A673 (cell line): ENCODE results near the gene AGBL4. TPM values are rescaled to one million over a fixed set of nuclear protein-coding genes. Genes with fewer than 3 reads are reported as not detected.
"Not testable (repeated sequence)": the region's sequence is repeated elsewhere in the genome, so short reads cannot be mapped to it uniquely, and the experiment has no call there.

Experiments used
- BruUV-seq: library from RNA; stranded (reverse); fragments of 400-500 nt; replicated peaks from 2 replicates; lab custom pipeline; 2021; lab: Mats Ljungman, UMichigan
- CTCF ChIA-PET: fragments of 300-600 bp; sonication (Branson Sonifier 250); formaldehyde crosslinking; loops from one replicate; lab custom pipeline; 2022; ENCODE audit warnings: antibody characterized with exemption; lab: Charles Lee
- POLR2A ChIA-PET: fragments of 300-600 bp; sonication (Branson Sonifier 250); formaldehyde crosslinking; loops from one replicate; lab custom pipeline; 2022; ENCODE audit warnings: antibody characterized with exemption; ENCODE audit not compliant: low non-redundant PET; lab: Charles Lee
- DNase-seq: peaks from one replicate; pipeline ENCODE4 v3.0.0-alpha.2; 2015; ENCODE audit warnings: low spot score
- H3K27ac ChIP-seq: fragments of 200-600 bp; sonication (generic); 2 replicates; pipeline ENCODE4 v1.5.1; 2016; ENCODE audit warnings: mixed run types, low read depth, mild to moderate bottlenecking, mixed read lengths, antibody characterized with exemption, low read length; ENCODE audit not compliant: poor library complexity, severe bottlenecking
- H3K27me3 ChIP-seq: fragments of 200-600 bp; sonication (generic); replicated peaks from 2 replicates; pipeline ENCODE4 v1.6.1; 2017; ENCODE audit warnings: mixed run types, low read depth, mild to moderate bottlenecking, mixed read lengths, antibody characterized with exemption, low read length; ENCODE audit not compliant: insufficient read depth, poor library complexity
- H3K36me3 ChIP-seq: fragments of 200-600 bp; sonication (generic); 2 replicates; pipeline ENCODE4 v1.6.1; 2016; ENCODE audit warnings: mixed run types, mild to moderate bottlenecking, mixed read lengths, antibody characterized with exemption, low read length; ENCODE audit not compliant: insufficient read depth, poor library complexity, severe bottlenecking
- H3K4me1 ChIP-seq: fragments of 200-600 bp; sonication (generic); 2 replicates; pipeline ENCODE4 v1.6.1; 2017; ENCODE audit warnings: mixed run types, mild to moderate bottlenecking, mixed read lengths, antibody characterized with exemption, low read length; ENCODE audit not compliant: insufficient read depth, poor library complexity, severe bottlenecking
- H3K4me3 ChIP-seq: fragments of 200-600 bp; sonication (generic); 2 replicates; pipeline ENCODE4 v1.5.1; 2016; ENCODE audit warnings: low read depth, mixed run types, mild to moderate bottlenecking, mixed read lengths, low read length; ENCODE audit not compliant: poor library complexity, severe bottlenecking
- H3K9me3 ChIP-seq: fragments of 200-600 bp; sonication (generic); 2 replicates; pipeline ENCODE4 v1.6.1; 2016; ENCODE audit warnings: mixed run types, low read depth, mild to moderate bottlenecking, mixed read lengths, antibody characterized with exemption, low read length; ENCODE audit not compliant: poor library complexity, severe bottlenecking
- CTCF ChIP-seq: fragments of 300-800, 200-600 bp; sonication (generic); conservative IDR thresholded peaks from 2 replicates; pipeline ENCODE4 v1.5.1; 2017; ENCODE audit warnings: low read depth, mild to moderate bottlenecking, antibody characterized with exemption, low read length, moderate library complexity, mixed read lengths
- EZH2 ChIP-seq: fragments of 200-600 bp; sonication (generic); IDR thresholded peaks from 2 replicates; pipeline ENCODE4 v1.6.1; 2017; ENCODE audit warnings: borderline replicate concordance, low read depth, mild to moderate bottlenecking, mixed read lengths, antibody characterized with exemption, low read length; ENCODE audit not compliant: poor library complexity, severe bottlenecking
- intact Hi-C: fragments of 100-400 bp; cut with micrococcal nuclease; formaldehyde crosslinking; loops from one replicate; pipeline ENCODE4 v1.10.0; 2022; ENCODE audit not compliant: unreplicated experiment
- total RNA-seq: library from RNA; stranded (reverse); gene quantifications from 2 replicates; pipeline ENCODE4 v1.2.3, GENCODE V29; 2021

AGBL4 gene
- total RNA-seq, 1 experiment from 2014 or later: 0.32 TPM

DNA sequence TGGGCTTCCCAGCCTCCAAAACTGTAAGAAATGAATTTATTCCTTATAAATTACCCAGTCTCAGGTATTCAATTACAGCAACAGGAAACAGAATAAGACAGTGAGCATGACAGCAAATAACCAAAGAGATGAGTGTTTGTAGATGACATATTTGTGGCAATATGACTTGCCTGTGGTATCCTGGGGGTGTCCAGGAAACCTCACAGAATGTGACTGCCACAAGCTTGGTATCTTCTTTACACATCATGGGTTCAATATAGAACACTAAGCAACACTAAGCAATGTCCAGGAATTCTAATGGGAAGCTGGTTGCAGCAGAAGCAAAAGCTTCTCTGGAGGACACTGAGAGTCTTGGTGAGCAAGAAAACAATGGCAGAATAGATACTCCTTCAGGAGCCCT lies 1010.7 kb downstream of the AGBL4 start:
- ChIA-PET POLR2A (no interaction called here), CTCF (no interaction called here)
- Histone ChIP-seq H3K4me3 (no peak overlapping the region), H3K36me3 (no peaks in the 10 kb centered on the region), H3K27ac (no peak overlapping the region), H3K4me1 (no peaks in the 10 kb centered on the region), H3K9me3 (no peaks in the 10 kb centered on the region), H3K27me3 (no peaks in the 10 kb centered on the region)
- intact Hi-C loops: no loop called here
- TF ChIP-seq CTCF: no peak
- TF ChIP-seq EZH2: no peak
- no TSS peak for BruUV-seq
- DNase-seq: no peak

DNA sequence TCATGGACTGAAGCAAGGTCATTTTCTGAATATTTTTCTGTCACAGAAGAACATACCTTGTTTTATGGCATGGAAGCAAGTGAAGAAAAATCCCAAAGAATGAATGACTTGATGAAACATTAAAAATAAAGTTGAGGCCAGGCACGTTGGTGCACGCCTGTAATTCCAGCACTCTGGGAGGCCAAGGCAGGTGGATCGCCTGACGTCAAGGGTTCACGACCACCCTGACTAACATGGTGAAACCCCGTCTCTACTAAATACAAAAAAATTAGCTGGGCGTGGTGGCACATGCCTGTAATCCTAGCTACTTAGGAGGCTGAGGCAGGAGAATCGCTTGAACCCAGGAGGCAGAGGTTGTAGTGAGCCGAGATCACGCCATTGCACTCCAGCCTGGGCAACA lies 1020.8 kb downstream of the AGBL4 start:
- DNase-seq, H3K4me3 ChIP-seq, POLR2A ChIA-PET, H3K36me3 ChIP-seq, H3K27ac ChIP-seq, H3K9me3 ChIP-seq, BruUV-seq, H3K27me3 ChIP-seq, H3K4me1 ChIP-seq, intact Hi-C loops, CTCF ChIA-PET: not testable (repeated sequence)

- no TSS peak for BruUV-seq
- Histone ChIP-seq H3K27me3 (no peaks in the 10 kb centered on the region), H3K4me1 (peaks cover 14% of the 10 kb centered on the region), H3K4me3 (no peak overlapping the region), H3K9me3 (no peaks in the 10 kb centered on the region), H3K27ac (no peak overlapping the region), H3K36me3 (no peaks in the 10 kb centered on the region)
- ChIA-PET CTCF (no interaction called here), POLR2A (no interaction called here)
- no peak for DNase-seq
- intact Hi-C loops: loop anchor here (5.0 kb wide), 1 partner anchor 163 kb away; no protein-coding TSS in a partner anchor
- TF ChIP-seq CTCF (no peak), EZH2 (no peak)
Observed at GRCh38 chr1:48999321-48999720, 1024.4 kb downstream of the AGBL4 start.

DNA sequence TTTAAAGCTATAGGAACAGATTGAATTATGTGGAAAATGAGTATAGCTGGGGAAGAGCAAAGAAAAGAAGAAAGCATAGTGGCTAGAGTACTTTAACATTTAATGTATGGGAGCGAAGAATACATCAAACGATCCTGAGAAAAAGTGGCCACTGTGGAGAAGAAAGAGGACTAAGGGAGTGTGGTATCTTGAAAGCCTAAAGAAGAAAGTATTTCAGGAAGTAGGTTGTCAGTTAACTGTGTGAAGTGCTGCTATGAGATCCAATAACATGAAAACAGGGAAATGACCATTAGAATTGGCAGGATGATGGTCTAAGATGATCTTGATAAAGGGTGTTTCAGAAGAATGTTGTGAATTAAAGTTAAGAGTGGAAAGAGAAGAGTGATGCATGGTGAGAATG lies 1027.4 kb downstream of the AGBL4 start:
- no peak for TF ChIP-seq EZH2
- no peak for TF ChIP-seq CTCF
- BruUV-seq: no TSS peak
- CTCF ChIA-PET: no interaction called here
- DNase-seq: peak; percentile 84
- H3K27ac ChIP-seq: peak overlapping the region; percentile 95
- POLR2A ChIA-PET: no interaction called here
- no peaks in the 10 kb centered on the region for H3K27me3 ChIP-seq
- intact Hi-C loops: loop anchor here (2.0 to 5.0 kb wide), 2 partner anchors 76 to 166 kb away; no protein-coding TSS in a partner anchor
- peaks cover 14% of the 10 kb centered on the region for H3K4me1 ChIP-seq
- no peaks in the 10 kb centered on the region for H3K36me3 ChIP-seq
- no peak overlapping the region for H3K4me3 ChIP-seq
- H3K9me3 ChIP-seq: peaks cover 8% of the 10 kb centered on the region
